HUES48 (cell line): ENCODE results near the gene CRYL1.

Experiments used
- H3K27ac ChIP-seq: one replicate; pipeline ENCODE4 v1.7.0; 2013; ENCODE audit warnings: low read depth, low read length, inconsistent platforms
- H3K27me3 ChIP-seq: 2 replicates; pipeline ENCODE4 v1.6.1; 2013; ENCODE audit warnings: mild to moderate bottlenecking, low read length; ENCODE audit not compliant: control insufficient read depth, insufficient read depth
- H3K36me3 ChIP-seq: 2 replicates; pipeline ENCODE4 v1.6.1; 2013; ENCODE audit warnings: low read length; ENCODE audit not compliant: control insufficient read depth, insufficient read depth
- H3K4me1 ChIP-seq: 2 replicates; pipeline ENCODE4 v1.6.1; 2013; ENCODE audit warnings: mild to moderate bottlenecking, low read length; ENCODE audit not compliant: control insufficient read depth, insufficient read depth
- H3K4me3 ChIP-seq: 2 replicates; pipeline ENCODE4 v1.5.1; 2013; ENCODE audit warnings: mild to moderate bottlenecking, low read depth, low read length
- H3K9ac ChIP-seq: 2 replicates; pipeline ENCODE4 v1.6.1; 2013; ENCODE audit warnings: mild to moderate bottlenecking, low read depth, low read length, moderate library complexity
- H3K9me3 ChIP-seq: 2 replicates; pipeline ENCODE4 v1.6.1; 2013; ENCODE audit warnings: low read length; ENCODE audit not compliant: control insufficient read depth, insufficient read depth

The CRYL1 gene

GRCh38 chr13:20408181-20408580, 117.5 kb downstream of the CRYL1 start:
- no peak overlapping the region for H3K9ac ChIP-seq
- no peaks in the 10 kb centered on the region for H3K9me3 ChIP-seq
- H3K27me3 ChIP-seq: 0 out of 2 replicates have a peak, but pooled peaks cover 3% of the 10 kb centered on the region
- no peaks in the 10 kb centered on the region for H3K36me3 ChIP-seq
- no peak overlapping the region for H3K27ac ChIP-seq
- peaks cover 33% of the 10 kb centered on the region for H3K4me1 ChIP-seq
- no peak overlapping the region for H3K4me3 ChIP-seq

GRCh38 chr13:20407759-20408158, 117.9 kb downstream of the CRYL1 start:
- H3K4me1 ChIP-seq: peaks cover 29% of the 10 kb centered on the region
- H3K27me3 ChIP-seq: 0 out of 2 replicates have a peak, but pooled peaks cover 3% of the 10 kb centered on the region
- H3K4me3 ChIP-seq: no peak overlapping the region
- no peaks in the 10 kb centered on the region for H3K36me3 ChIP-seq
- H3K9me3 ChIP-seq: no peaks in the 10 kb centered on the region
- H3K9ac ChIP-seq: no peak overlapping the region
- no peak overlapping the region for H3K27ac ChIP-seq

GRCh38 chr13:20405691-20406090, 120.0 kb downstream of the CRYL1 start:
- Histone ChIP-seq H3K4me3 (peak overlapping the region; percentile 46; the same call in 1 of the 2 replicates), H3K9ac (no peak overlapping the region), H3K27ac (no peak overlapping the region)

GRCh38 chr13:20404488-20405222, 121.0 kb downstream of the CRYL1 start:
- Histone ChIP-seq H3K27ac (no peak overlapping the region), H3K36me3 (no peaks in the 10 kb centered on the region), H3K9ac (no peak overlapping the region), H3K4me3 (no peak overlapping the region), H3K27me3 (0 out of 2 replicates have a peak, but pooled peaks cover 3% of the 10 kb centered on the region), H3K4me1 (peaks cover 16% of the 10 kb centered on the region), H3K9me3 (no peaks in the 10 kb centered on the region)

More at GRCh38 chr13:20405691-20406090, 120.0 kb downstream of the CRYL1 start:
- no peaks in the 10 kb centered on the region for H3K36me3 ChIP-seq
- H3K27me3 ChIP-seq: 0 out of 2 replicates have a peak, but pooled peaks cover 3% of the 10 kb centered on the region
- no peaks in the 10 kb centered on the region for H3K9me3 ChIP-seq
- peaks cover 16% of the 10 kb centered on the region for H3K4me1 ChIP-seq

- Histone ChIP-seq H3K27ac (no peak overlapping the region), H3K27me3 (0 out of 2 replicates have a peak, but pooled peaks cover 3% of the 10 kb centered on the region), H3K9ac (no peak overlapping the region), H3K9me3 (no peaks in the 10 kb centered on the region), H3K4me1 (peaks cover 16% of the 10 kb centered on the region), H3K4me3 (no peak overlapping the region), H3K36me3 (no peaks in the 10 kb centered on the region)
Observed at GRCh38 chr13:20403826-20404225, 121.8 kb downstream of the CRYL1 start.

- Histone ChIP-seq H3K27ac (no peak overlapping the region), H3K9me3 (no peaks in the 10 kb centered on the region), H3K4me3 (no peak overlapping the region), H3K27me3 (0 out of 2 replicates have a peak, but pooled peaks cover 3% of the 10 kb centered on the region), H3K36me3 (no peaks in the 10 kb centered on the region), H3K4me1 (peaks cover 13% of the 10 kb centered on the region), H3K9ac (no peak overlapping the region)
Observed at GRCh38 chr13:20402881-20403280, 122.8 kb downstream of the CRYL1 start.

GRCh38 chr13:20401931-20402856, 123.5 kb downstream of the CRYL1 start:
- Histone ChIP-seq H3K9ac (no peak overlapping the region), H3K4me3 (no peak overlapping the region), H3K27ac (no peak overlapping the region)

GRCh38 chr13:20401531-20401930, 124.1 kb downstream of the CRYL1 start:
- Histone ChIP-seq H3K4me3 (no peak overlapping the region), H3K9me3 (no peaks in the 10 kb centered on the region), H3K27me3 (0 out of 2 replicates have a peak, but pooled peaks cover 3% of the 10 kb centered on the region), H3K36me3 (no peaks in the 10 kb centered on the region), H3K4me1 (peaks cover 7% of the 10 kb centered on the region), H3K27ac (no peak overlapping the region), H3K9ac (no peak overlapping the region)

More at GRCh38 chr13:20401931-20402856, 123.5 kb downstream of the CRYL1 start:
- peaks cover 9% of the 10 kb centered on the region for H3K4me1 ChIP-seq
- no peaks in the 10 kb centered on the region for H3K9me3 ChIP-seq
- H3K36me3 ChIP-seq: no peaks in the 10 kb centered on the region
- H3K27me3 ChIP-seq: 0 out of 2 replicates have a peak, but pooled peaks cover 3% of the 10 kb centered on the region

GRCh38 chr13:20400774-20401173, 124.9 kb downstream of the CRYL1 start:
- H3K27ac ChIP-seq: no peak overlapping the region
- H3K36me3 ChIP-seq: no peaks in the 10 kb centered on the region
- H3K9me3 ChIP-seq: no peaks in the 10 kb centered on the region
- H3K27me3 ChIP-seq: 0 out of 2 replicates have a peak, but pooled peaks cover 3% of the 10 kb centered on the region
- no peak overlapping the region for H3K9ac ChIP-seq
- no peaks in the 10 kb centered on the region for H3K4me1 ChIP-seq
- no peak overlapping the region for H3K4me3 ChIP-seq

- H3K27me3 ChIP-seq: 0 out of 2 replicates have a peak, but pooled peaks cover 3% of the 10 kb centered on the region
- no peaks in the 10 kb centered on the region for H3K4me1 ChIP-seq
- H3K27ac ChIP-seq: no peak overlapping the region
Observed at GRCh38 chr13:20399961-20400360, 125.7 kb downstream of the CRYL1 start.

More at GRCh38 chr13:20399961-20400360, 125.7 kb downstream of the CRYL1 start:
- Histone ChIP-seq H3K4me3 (no peak overlapping the region), H3K9me3 (no peaks in the 10 kb centered on the region), H3K36me3 (no peaks in the 10 kb centered on the region), H3K9ac (no peak overlapping the region)
